Trophoblast cell (in vitro differentiated cells and primary cell): Measurements from ENCODE around the gene KCNJ15.
A peak's percentile ranks its signal among the peaks of the same experiment; 100 is the strongest.

Experiments used
- DNase-seq, 2 donors: peaks; one replicate each; pipeline ENCODE4 v3.0.0-alpha.2; 2016
- H2AFZ ChIP-seq: 2 replicates; pipeline ENCODE4 v1.6.1; 2013; ENCODE audit warnings: low read length, moderate library complexity, mild to moderate bottlenecking; ENCODE audit not compliant: insufficient read depth, poor library complexity
- H2AK5ac ChIP-seq: 2 replicates; pipeline ENCODE4 v1.6.1; 2013; ENCODE audit warnings: mild to moderate bottlenecking, low read length
- H2BK120ac ChIP-seq: 2 replicates; pipeline ENCODE4 v1.6.1; 2013; ENCODE audit warnings: low read length, mild to moderate bottlenecking, moderate library complexity; ENCODE audit not compliant: insufficient read depth, poor library complexity
- H2BK12ac ChIP-seq: 2 replicates; pipeline ENCODE4 v1.6.1; 2013; ENCODE audit warnings: mild to moderate bottlenecking, low read length, moderate library complexity
- H2BK5ac ChIP-seq: 2 replicates; pipeline ENCODE4 v1.6.1; 2013; ENCODE audit warnings: low read length, low read depth, moderate library complexity, mild to moderate bottlenecking; ENCODE audit not compliant: poor library complexity
- H3K14ac ChIP-seq: 2 replicates; pipeline ENCODE4 v1.6.1; 2013; ENCODE audit warnings: mild to moderate bottlenecking, low read length
- H3K18ac ChIP-seq: 2 replicates; pipeline ENCODE4 v1.6.1; 2013; ENCODE audit warnings: mild to moderate bottlenecking, low read length
- H3K23ac ChIP-seq: 2 replicates; pipeline ENCODE4 v1.6.1; 2013; ENCODE audit warnings: low read length
- H3K27ac ChIP-seq: 2 replicates; pipeline ENCODE4 v1.5.1; 2013; ENCODE audit warnings: low read depth, mild to moderate bottlenecking, inconsistent platforms, low read length, moderate library complexity
- H3K27me3 ChIP-seq: 2 replicates; pipeline ENCODE4 v1.6.1; 2013; ENCODE audit warnings: inconsistent platforms, mild to moderate bottlenecking, low read length, moderate library complexity; ENCODE audit not compliant: insufficient read depth
- H3K36me3 ChIP-seq, 2 experiments: 1 replicate in 1 of 2; 2 replicates in 1 of 2; pipeline ENCODE4 v1.6.1; 2013; ENCODE audit warnings: low read length in 2 of 2, mild to moderate bottlenecking in 2 of 2, moderate library complexity in 1 of 2; ENCODE audit not compliant: insufficient read depth in 2 of 2, control insufficient read depth in 1 of 2
- H3K4ac ChIP-seq: 2 replicates; pipeline ENCODE4 v1.6.1; 2013; ENCODE audit warnings: low read depth, mild to moderate bottlenecking, low read length, moderate library complexity
- H3K4me1 ChIP-seq, 2 experiments: 1 replicate in 1 of 2; 2 replicates in 1 of 2; pipeline ENCODE4 v1.6.1; 2013; ENCODE audit warnings: low read length in 2 of 2, mild to moderate bottlenecking in 2 of 2, moderate library complexity in 1 of 2; ENCODE audit not compliant: insufficient read depth in 2 of 2, control insufficient read depth in 1 of 2
- H3K4me2 ChIP-seq: 2 replicates; pipeline ENCODE4 v1.6.1; 2013; ENCODE audit warnings: inconsistent platforms, mild to moderate bottlenecking, low read length, moderate library complexity
- H3K4me3 ChIP-seq: 2 replicates; pipeline ENCODE4 v1.5.1; 2013; ENCODE audit warnings: mild to moderate bottlenecking, low read depth, low read length, inconsistent platforms
- H3K79me1 ChIP-seq: one replicate; pipeline ENCODE4 v1.6.1; 2013; ENCODE audit warnings: low read length
- H3K79me2 ChIP-seq: 2 replicates; pipeline ENCODE4 v1.6.1; 2013; ENCODE audit warnings: low read length, mild to moderate bottlenecking; ENCODE audit not compliant: control insufficient read depth, insufficient read depth, poor library complexity
- H3K9ac ChIP-seq: 2 replicates; pipeline ENCODE4 v1.6.1; 2013; ENCODE audit warnings: mild to moderate bottlenecking, low read length
- H3K9me3 ChIP-seq: 2 replicates; pipeline ENCODE4 v1.6.1; 2013; ENCODE audit warnings: low read depth, mild to moderate bottlenecking, control low read depth, inconsistent platforms, low read length; ENCODE audit not compliant: insufficient read depth
- H4K12ac ChIP-seq: 2 replicates; pipeline ENCODE4 v1.6.1; 2013; ENCODE audit warnings: low read depth, mild to moderate bottlenecking, low read length, moderate library complexity
- H4K8ac ChIP-seq: 2 replicates; pipeline ENCODE4 v1.6.1; 2013; ENCODE audit warnings: low read depth, mild to moderate bottlenecking, low read length, moderate library complexity
- H4K91ac ChIP-seq: one replicate; pipeline ENCODE4 v1.6.1; 2013; ENCODE audit warnings: low read depth, mild to moderate bottlenecking, low read length, moderate library complexity
- WGBS: extraction: QIAGEN DNeasy Blood & Tissue Kit; methylation state at CpG from one replicate; pipeline ENCODE4 v1.1.7; 2013; ENCODE audit warnings: missing lambda C conversion rate; ENCODE audit not compliant: insufficient read length, insufficient coverage; ENCODE audit errors: extremely low coverage; 5-methylcytosine and 5-hydroxymethylcytosine counted together

Gene KCNJ15

DNA sequence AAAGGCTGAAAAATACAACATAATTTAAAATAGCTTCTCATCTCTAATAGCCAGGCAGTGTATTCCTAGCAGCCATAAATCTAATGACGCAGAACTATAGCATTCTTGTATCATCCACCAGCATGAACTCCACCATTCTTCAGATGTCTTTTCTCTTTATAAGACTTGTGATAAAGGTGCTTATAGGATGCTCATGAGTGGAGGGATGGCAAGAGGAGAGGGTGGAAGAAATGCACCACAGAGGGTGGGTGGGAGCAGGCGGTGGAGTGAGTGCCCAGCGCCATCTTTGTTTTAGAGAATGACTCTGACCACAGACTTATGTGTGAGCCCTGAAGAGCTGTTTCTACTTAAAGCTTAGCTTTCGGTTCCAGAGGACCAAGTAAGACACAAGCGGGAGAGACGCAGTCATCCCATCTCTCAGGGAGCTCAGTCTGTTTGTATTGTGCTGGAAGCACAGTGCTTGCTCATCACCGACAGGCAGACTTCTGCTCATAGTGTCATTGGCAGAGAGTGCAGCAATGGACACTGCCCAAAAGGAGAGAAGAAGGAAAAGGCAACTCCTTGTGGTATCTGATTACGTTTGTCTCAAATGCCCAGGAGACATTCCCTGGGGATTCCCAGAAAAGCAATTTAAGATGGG, 65.6 kb downstream of the KCNJ15 start:
- H4K12ac ChIP-seq, result no peak overlapping the region
- no peaks in the 10 kb centered on the region for H3K9me3 ChIP-seq
- H2AFZ ChIP-seq, result no peak overlapping the region
- no peak overlapping the region for H2BK5ac ChIP-seq
- H2BK12ac ChIP-seq, result no peak overlapping the region
- no peak overlapping the region for H2BK120ac ChIP-seq
- no peak overlapping the region for H3K9ac ChIP-seq
- no peak overlapping the region for H3K23ac ChIP-seq
- H2AK5ac ChIP-seq, result no peak overlapping the region
- H3K27me3 ChIP-seq, result no peaks in the 10 kb centered on the region
- H4K8ac ChIP-seq, result no peak overlapping the region
- H3K4me2 ChIP-seq, result no peak overlapping the region
- no peaks in the 10 kb centered on the region for H3K36me3 ChIP-seq
- H3K4ac ChIP-seq, result no peak overlapping the region
- no peak overlapping the region for H3K4me3 ChIP-seq
- DNase-seq, result peak; percentile 17 to 78
- H3K27ac ChIP-seq, result no peak overlapping the region
- H3K79me1 ChIP-seq, result no peaks in the 10 kb centered on the region
- H3K4me1 ChIP-seq, result peaks cover 0 to 5% of the 10 kb centered on the region in 2 experiments
- no peak overlapping the region for H3K14ac ChIP-seq
- no peaks in the 10 kb centered on the region for H3K79me2 ChIP-seq
- no CpG with 5 or more reads among the region's 8 CpGs for WGBS
- no peak overlapping the region for H4K91ac ChIP-seq
- no peak overlapping the region for H3K18ac ChIP-seq

DNA sequence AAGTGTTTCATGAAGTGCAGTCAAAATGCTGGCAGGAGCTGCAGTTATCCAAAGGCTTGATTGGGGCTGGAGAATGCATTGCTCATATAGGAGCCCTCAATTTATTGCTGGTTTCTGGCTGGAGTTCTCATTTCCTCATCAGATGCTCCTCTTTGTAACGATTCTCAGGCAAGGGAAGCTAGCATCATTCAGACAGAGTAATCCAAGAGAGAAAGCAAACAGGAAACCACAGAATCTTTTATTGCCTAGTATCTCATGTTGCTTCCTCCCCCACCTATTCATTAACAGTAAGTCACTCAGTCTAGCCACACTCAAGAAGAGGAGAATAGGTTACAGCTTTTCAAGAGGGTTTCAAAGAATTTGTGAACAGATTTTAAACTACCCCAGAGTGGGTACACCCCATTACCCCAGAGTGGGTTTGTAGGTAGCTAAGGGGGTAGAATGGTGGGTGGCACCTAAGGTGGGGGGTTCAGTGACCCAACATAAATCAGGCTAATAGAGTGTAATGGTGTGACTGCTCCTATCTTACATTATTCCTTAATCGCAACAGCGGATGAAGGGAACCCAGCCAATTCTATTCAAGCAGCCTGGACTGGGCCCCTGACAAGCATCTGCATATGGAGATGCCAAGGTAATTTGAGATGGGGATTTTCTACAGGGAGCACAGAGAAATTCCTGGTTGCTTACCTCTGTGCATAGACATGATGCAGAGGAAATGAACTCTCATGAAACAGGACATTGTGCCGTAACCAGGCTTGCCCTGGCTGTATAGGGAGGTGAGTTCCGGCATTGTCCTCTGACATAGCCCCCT, 67.1 kb downstream of the KCNJ15 start:
- Histone ChIP-seq H2BK12ac (no peak overlapping the region), H2AK5ac (no peak overlapping the region), H3K4me1 (peaks cover 0 to 5% of the 10 kb centered on the region in 2 experiments), H2BK120ac (no peak overlapping the region), H3K36me3 (no peaks in the 10 kb centered on the region), H3K9me3 (no peaks in the 10 kb centered on the region), H3K18ac (no peak overlapping the region), H3K9ac (no peak overlapping the region), H3K27ac (no peak overlapping the region), H4K12ac (no peak overlapping the region), H3K79me2 (no peaks in the 10 kb centered on the region), H4K8ac (no peak overlapping the region), H3K23ac (no peak overlapping the region), H3K4me3 (no peak overlapping the region), H4K91ac (no peak overlapping the region), H3K4me2 (no peak overlapping the region), H2AFZ (no peak overlapping the region), H2BK5ac (no peak overlapping the region), H3K14ac (no peak overlapping the region), H3K79me1 (no peaks in the 10 kb centered on the region), H3K27me3 (no peaks in the 10 kb centered on the region), H3K4ac (no peak overlapping the region)
- DNase-seq, result no peak
- no CpG with 5 or more reads among the region's 5 CpGs for WGBS

DNA sequence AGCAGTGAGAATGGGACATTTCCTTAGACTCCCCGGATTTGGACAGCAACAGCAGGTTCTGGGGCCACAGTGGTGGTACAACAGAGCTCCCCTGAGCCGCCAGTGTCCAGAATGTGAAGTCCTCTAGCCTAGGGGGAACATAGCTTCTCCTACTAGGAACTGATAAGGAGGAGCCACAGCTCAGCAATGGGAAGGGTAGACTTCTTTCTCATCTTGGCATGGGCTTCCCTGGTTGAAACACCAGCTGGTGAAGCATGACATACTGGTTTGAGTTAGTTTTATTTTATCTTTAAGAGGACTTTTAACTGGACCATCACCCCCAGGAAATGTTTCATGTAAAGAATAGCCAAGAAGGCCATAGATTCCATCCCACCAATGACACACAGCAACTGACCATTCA, 68.4 kb downstream of the KCNJ15 start:
- H3K14ac ChIP-seq, result no peak overlapping the region
- H3K79me1 ChIP-seq, result no peaks in the 10 kb centered on the region
- no peak overlapping the region for H4K91ac ChIP-seq
- no peak overlapping the region for H3K27ac ChIP-seq
- H2BK12ac ChIP-seq, result no peak overlapping the region
- no peak overlapping the region for H3K23ac ChIP-seq
- H2BK5ac ChIP-seq, result no peak overlapping the region
- H2AK5ac ChIP-seq, result no peak overlapping the region
- H3K4me3 ChIP-seq, result no peak overlapping the region
- H4K8ac ChIP-seq, result no peak overlapping the region
- H4K12ac ChIP-seq, result no peak overlapping the region
- no peak for DNase-seq
- no peak overlapping the region for H2BK120ac ChIP-seq
- no peak overlapping the region for H3K18ac ChIP-seq
- H3K9me3 ChIP-seq, result no peaks in the 10 kb centered on the region
- no CpG with 5 or more reads among the region's 2 CpGs for WGBS
- H3K27me3 ChIP-seq, result no peaks in the 10 kb centered on the region
- H3K9ac ChIP-seq, result no peak overlapping the region
- no peak overlapping the region for H2AFZ ChIP-seq
- no peak overlapping the region for H3K4me2 ChIP-seq
- no peaks in the 10 kb centered on the region for H3K36me3 ChIP-seq
- H3K79me2 ChIP-seq, result no peaks in the 10 kb centered on the region
- H3K4me1 ChIP-seq, result peaks cover 0 to 5% of the 10 kb centered on the region in 2 experiments
- no peak overlapping the region for H3K4ac ChIP-seq

DNA sequence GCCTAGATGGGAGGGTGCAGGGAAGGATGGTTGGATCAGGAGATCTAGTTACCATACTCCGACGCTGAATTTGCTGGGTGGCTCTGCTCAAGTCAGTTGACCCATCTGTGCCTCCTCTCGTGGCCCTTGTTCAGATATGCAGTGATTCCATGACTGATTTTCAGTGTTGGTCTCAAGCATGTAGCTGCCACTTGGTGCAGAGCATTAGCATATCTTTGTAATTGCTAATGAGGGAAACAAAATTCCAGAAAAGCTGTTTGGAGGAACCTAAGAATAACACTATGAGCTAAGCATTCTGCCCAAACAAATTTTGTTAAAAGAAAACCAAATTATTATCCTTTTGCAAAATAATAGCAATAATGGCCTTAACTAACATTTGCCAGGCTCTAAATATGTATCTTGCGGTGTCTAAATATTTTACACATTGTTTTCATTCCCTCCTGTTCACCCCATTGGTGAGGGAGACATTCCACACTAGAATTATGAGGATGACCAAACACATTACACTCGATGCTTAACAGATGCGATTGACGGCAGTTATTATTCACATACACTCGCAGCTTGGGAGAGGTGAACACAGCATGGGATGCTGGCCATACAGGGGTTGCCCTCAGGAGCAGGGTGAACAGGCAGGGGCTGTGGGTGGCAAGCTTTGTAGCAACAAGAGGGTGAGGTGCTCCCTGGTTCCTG, 69.1 kb downstream of the KCNJ15 start:
- Histone ChIP-seq H2BK12ac (no peak overlapping the region), H3K36me3 (no peaks in the 10 kb centered on the region), H4K91ac (no peak overlapping the region), H3K4me2 (no peak overlapping the region), H3K9ac (no peak overlapping the region), H3K27me3 (no peaks in the 10 kb centered on the region), H3K23ac (no peak overlapping the region), H2BK5ac (no peak overlapping the region), H2BK120ac (no peak overlapping the region), H3K9me3 (no peaks in the 10 kb centered on the region), H3K4me3 (no peak overlapping the region), H3K79me2 (no peaks in the 10 kb centered on the region), H3K27ac (no peak overlapping the region), H3K4me1 (peaks cover 0 to 5% of the 10 kb centered on the region in 2 experiments), H3K18ac (no peak overlapping the region), H4K8ac (no peak overlapping the region), H3K14ac (no peak overlapping the region), H3K79me1 (no peaks in the 10 kb centered on the region), H2AK5ac (no peak overlapping the region), H4K12ac (no peak overlapping the region), H3K4ac (no peak overlapping the region), H2AFZ (no peak overlapping the region)
- peak in 1 of 2 donors; percentile 33 for DNase-seq
- no CpG with 5 or more reads among the region's 8 CpGs for WGBS
